IPS-NIHi11 (cell line): Measurements from ENCODE around the gene ANXA8L1.
"Not testable (repeated sequence)": the region's sequence is repeated elsewhere in the genome, so short reads cannot be mapped to it uniquely, and the experiment has no call there.

ENCODE experiments used
- DNase-seq: peaks from one replicate; pipeline ENCODE4 v3.0.0; 2012; ENCODE audit warnings: mixed read lengths, low spot score

The ANXA8L1 gene

GRCh38 chr10:46397767-46398166, 22.2 kb downstream of the ANXA8L1 start:
- DNase-seq: not testable (repeated sequence)

- not testable (repeated sequence) for DNase-seq
These were observed 22.8 kb downstream of the ANXA8L1 start for GRCh38 chr10:46398212-46398886.

- DNase-seq: not testable (repeated sequence)
These were observed 34.0 kb downstream of the ANXA8L1 start for GRCh38 chr10:46409556-46409955.

DNA sequence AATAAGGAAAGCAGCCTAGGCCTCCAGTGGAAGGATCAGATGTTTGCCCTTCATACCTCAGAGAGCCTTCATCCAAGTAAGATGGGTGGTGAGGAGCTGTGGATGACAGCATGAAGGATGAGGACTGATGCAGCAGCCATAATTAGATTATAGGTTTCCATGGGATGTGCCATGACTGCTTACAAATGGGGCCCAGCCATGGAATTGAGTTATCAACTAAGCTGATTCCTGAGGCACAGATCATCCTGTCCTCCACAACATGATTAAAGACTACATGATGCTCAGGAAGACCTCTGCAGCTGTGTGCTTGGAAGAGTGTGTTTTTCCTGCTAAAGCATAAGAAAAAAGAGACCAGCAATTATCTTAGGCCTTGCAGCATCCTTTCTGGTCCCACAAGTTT, 35.5 kb downstream of the ANXA8L1 start:
- DNase-seq: not testable (repeated sequence)

GRCh38 chr10:46412665-46413064, 37.1 kb downstream of the ANXA8L1 start:
- DNase-seq: not testable (repeated sequence)

DNA sequence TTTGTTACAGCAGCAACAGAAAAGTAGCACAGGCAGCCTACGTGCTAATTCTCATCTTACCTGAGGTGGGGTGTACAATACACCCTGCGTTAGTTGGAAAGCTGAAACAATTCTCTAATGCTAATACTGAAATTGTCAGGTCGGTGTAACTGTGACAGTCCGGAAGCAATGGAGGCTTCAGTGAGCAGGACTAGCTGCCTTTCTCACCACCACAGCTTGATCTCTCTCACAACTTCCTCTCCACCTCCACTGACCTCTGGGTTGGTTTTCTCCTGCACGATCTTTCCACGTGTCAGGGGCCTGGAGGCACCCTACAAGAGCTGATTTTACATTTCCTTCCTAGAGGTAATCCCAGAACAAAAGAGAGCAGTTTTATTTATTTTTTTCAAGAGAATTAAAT, 39.7 kb downstream of the ANXA8L1 start:
- DNase-seq: not testable (repeated sequence)

DNA sequence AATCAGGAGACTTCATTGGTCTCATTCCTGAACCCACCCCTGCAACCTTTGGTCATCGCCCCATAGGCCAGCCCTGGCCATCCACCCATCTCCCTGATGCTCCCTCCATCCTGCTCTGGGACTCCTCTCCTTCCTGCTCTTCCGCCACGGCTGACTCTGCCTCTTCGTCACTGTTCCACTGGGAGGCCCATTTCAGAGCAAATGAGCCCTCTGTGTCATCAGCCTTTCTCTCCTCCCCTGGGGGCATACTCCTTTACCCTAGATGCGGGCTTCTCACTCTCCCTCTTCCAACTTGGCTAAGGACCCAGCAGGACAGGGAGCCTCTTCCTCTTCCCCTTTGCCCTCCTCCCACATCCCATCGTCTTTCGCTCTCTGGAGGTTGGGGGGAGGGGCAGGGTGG, 42.7 kb downstream of the ANXA8L1 start:
- DNase-seq: not testable (repeated sequence)

DNA sequence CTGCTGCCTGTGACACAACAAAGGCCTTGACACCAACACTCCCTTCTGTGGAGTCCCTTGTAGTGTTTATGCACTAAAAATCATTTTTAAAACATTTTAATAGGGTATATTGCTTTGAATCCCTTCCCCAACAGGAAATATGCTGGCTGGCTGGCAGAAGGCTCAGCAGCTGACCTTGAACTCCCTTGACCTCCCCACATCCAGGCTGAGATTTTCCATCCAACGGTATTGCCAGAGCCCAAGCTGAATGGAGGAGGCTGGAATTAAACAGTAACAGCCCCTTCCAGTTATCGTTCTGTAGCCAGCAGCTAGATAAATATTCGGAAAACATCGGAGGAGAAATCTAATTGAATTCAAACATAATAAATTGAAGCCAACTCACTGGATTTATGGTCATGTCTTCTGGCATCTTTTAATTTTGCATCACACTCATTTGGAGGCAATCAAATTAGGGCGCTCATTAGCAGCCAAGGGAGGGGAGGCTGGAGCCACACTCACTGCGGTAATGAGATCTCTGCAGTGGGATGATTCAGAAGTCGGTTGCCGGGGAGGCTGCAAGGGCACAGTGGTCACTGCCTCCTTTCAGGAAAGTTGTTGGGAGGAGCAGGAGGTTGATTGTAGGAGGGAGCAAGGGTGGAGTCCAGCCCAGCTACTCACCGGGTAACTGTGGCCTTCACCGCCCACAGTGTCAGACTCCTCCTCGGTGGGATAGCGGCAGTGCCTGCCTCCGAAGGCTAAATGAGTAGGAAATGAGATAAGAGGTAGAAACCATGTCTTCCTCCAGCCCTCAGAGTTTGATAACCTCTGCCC, 44.2 kb downstream of the ANXA8L1 start:
- DNase-seq: not testable (repeated sequence)

DNA sequence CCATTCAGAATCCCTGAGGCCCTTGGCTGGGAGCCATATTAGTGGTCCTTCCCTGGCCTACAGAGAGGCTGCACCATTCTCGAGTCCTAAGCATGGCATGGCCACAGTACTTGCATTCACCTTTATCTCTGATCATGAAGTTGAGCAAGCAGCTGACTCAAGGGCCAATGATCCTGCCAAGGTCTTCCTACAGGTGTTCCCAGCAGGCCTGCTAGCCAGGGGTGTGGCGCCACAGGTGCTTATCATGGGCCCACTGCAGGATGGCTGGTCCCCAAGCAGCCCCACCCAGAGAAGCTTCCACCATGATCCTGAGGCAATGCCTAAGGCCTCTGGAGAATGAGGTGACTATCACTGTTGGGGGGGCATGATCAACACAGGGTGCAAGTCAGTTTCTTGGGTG, 48.0 kb downstream of the ANXA8L1 start:
- not testable (repeated sequence) for DNase-seq

GRCh38 chr10:46440942-46441341, 65.4 kb downstream of the ANXA8L1 start:
- DNase-seq: not testable (repeated sequence)
